DND-41 (cell line): ENCODE data around the gene GRID1.

ENCODE experiments used
- ATAC-seq: fragments of 200-7000 bp; cut with Tn5 transposase; 3 replicates; pipeline ENCODE4 v1.9.1; 2021; ENCODE audit warnings: low read depth; ENCODE audit not compliant: insufficient read depth
- DNase-seq: peaks from one replicate; pipeline ENCODE4 v3.0.0-alpha.2; 2020
- H2AFZ ChIP-seq: 2 replicates; pipeline ENCODE4 v1.6.0; 2012; ENCODE audit warnings: low read depth, low read length
- H3K27ac ChIP-seq: 2 replicates; pipeline ENCODE4 v1.5.1; 2012; ENCODE audit warnings: low read length, inconsistent platforms
- H3K27me3 ChIP-seq: fragments of 200-600 bp; sonication (generic); 2 replicates; pipeline ENCODE4 v1.6.0; 2012; ENCODE audit warnings: low read length, mild to moderate bottlenecking, inconsistent platforms; ENCODE audit not compliant: insufficient read depth, poor library complexity
- H3K36me3 ChIP-seq: 2 replicates; pipeline ENCODE4 v1.5.1; 2012; ENCODE audit warnings: low read length, inconsistent platforms; ENCODE audit not compliant: insufficient read depth
- H3K4me1 ChIP-seq: 2 replicates; pipeline ENCODE4 v1.5.1; 2012; ENCODE audit warnings: mild to moderate bottlenecking, low read length; ENCODE audit not compliant: insufficient read depth
- H3K4me2 ChIP-seq: 2 replicates; pipeline ENCODE4 v1.6.0; 2012; ENCODE audit warnings: mild to moderate bottlenecking, moderate library complexity, low read length, inconsistent platforms; ENCODE audit not compliant: insufficient read depth
- H3K4me3 ChIP-seq, 2 experiments: fragments of 200-600 bp in 1 of 2; shearing (Covaris generic) in 1 of 2; 2 replicates each; pipeline ENCODE4 v1.5.1; 2012 to 2016; ENCODE audit warnings: inconsistent platforms in 2 of 2, low read length in 2 of 2, mild to moderate bottlenecking in 2 of 2, low read depth in 1 of 2, moderate library complexity in 1 of 2
- H3K79me2 ChIP-seq: 2 replicates; pipeline ENCODE4 v1.6.0; 2012; ENCODE audit warnings: low read length, inconsistent platforms; ENCODE audit not compliant: insufficient read depth
- H3K9ac ChIP-seq: 2 replicates; pipeline ENCODE4 v1.6.0; 2012; ENCODE audit warnings: low read depth, mild to moderate bottlenecking, inconsistent platforms, low read length, moderate library complexity
- H3K9me3 ChIP-seq: 2 replicates; pipeline ENCODE4 v1.5.1; 2012; ENCODE audit warnings: low read length, moderate library complexity, mild to moderate bottlenecking, inconsistent platforms; ENCODE audit not compliant: insufficient read depth, severe bottlenecking
- H4K20me1 ChIP-seq: 2 replicates; pipeline ENCODE4 v1.6.0; 2012; ENCODE audit warnings: low read length; ENCODE audit not compliant: insufficient read depth
- CTCF ChIP-seq: IDR thresholded peaks from 2 replicates; pipeline ENCODE4 v1.5.1; 2012; ENCODE audit warnings: borderline replicate concordance, low read length, moderate library complexity, mild to moderate bottlenecking; ENCODE audit not compliant: poor library complexity, severe bottlenecking; ENCODE audit errors: extremely low read depth
- EZH2 ChIP-seq: IDR thresholded peaks from 3 replicates; pipeline ENCODE4 v1.6.1; 2012; ENCODE audit warnings: borderline replicate concordance, low read depth, mild to moderate bottlenecking, moderate library complexity, low read length, inconsistent platforms; ENCODE audit not compliant: severe bottlenecking

The GRID1 gene

GRCh38 chr10:86220626-86221025 is 146.0 kb downstream of the GRID1 start:
- Histone ChIP-seq H3K27ac (no peak overlapping the region), H3K27me3 (no peaks in the 10 kb centered on the region), H3K4me2 (no peak overlapping the region), H3K9ac (no peak overlapping the region), H3K9me3 (no peaks in the 10 kb centered on the region), H2AFZ (no peak overlapping the region), H3K36me3 (no peaks in the 10 kb centered on the region), H4K20me1 (0 out of 2 replicates have a peak, but pooled peaks cover 3% of the 10 kb centered on the region), H3K4me1 (no peaks in the 10 kb centered on the region), H3K79me2 (no peaks in the 10 kb centered on the region), H3K4me3 (no peak overlapping the region)
- TF ChIP-seq EZH2 = no peak
- TF ChIP-seq CTCF = no peak
- DNase-seq (no peak), ATAC-seq (no peak)

GRCh38 chr10:86219271-86219670 is 147.3 kb downstream of the GRID1 start:
- DNase-seq = no peak
- TF ChIP-seq CTCF (no peak), EZH2 (no peak)
- Histone ChIP-seq H3K4me2 (no peak overlapping the region), H3K4me1 (no peaks in the 10 kb centered on the region), H2AFZ (no peak overlapping the region), H3K9me3 (no peaks in the 10 kb centered on the region), H3K4me3 (no peak overlapping the region), H3K27me3 (no peaks in the 10 kb centered on the region), H4K20me1 (0 out of 2 replicates have a peak, but pooled peaks cover 3% of the 10 kb centered on the region), H3K79me2 (no peaks in the 10 kb centered on the region), H3K36me3 (no peaks in the 10 kb centered on the region), H3K9ac (no peak overlapping the region), H3K27ac (no peak overlapping the region)
- ATAC-seq = no peak

- ATAC-seq (no peak), DNase-seq (no peak)
- no peak overlapping the region for H3K27ac ChIP-seq
- no peaks in the 10 kb centered on the region for H3K36me3 ChIP-seq
- no peak overlapping the region for H3K9ac ChIP-seq
- H2AFZ ChIP-seq = no peak overlapping the region
- no peak for TF ChIP-seq CTCF
- no peak for TF ChIP-seq EZH2
- H3K79me2 ChIP-seq = no peaks in the 10 kb centered on the region
- H3K27me3 ChIP-seq = no peaks in the 10 kb centered on the region
- H3K4me3 ChIP-seq = no peak overlapping the region
- no peak overlapping the region for H3K4me2 ChIP-seq
- no peaks in the 10 kb centered on the region for H3K9me3 ChIP-seq
- 0 out of 2 replicates have a peak, but pooled peaks cover 3% of the 10 kb centered on the region for H4K20me1 ChIP-seq
- no peaks in the 10 kb centered on the region for H3K4me1 ChIP-seq
Measured at GRCh38 chr10:86218842-86219241, 147.8 kb downstream of the GRID1 start.

GRCh38 chr10:86218160-86218559 is 148.4 kb downstream of the GRID1 start:
- DNase-seq (no peak), ATAC-seq (no peak)
- H3K9me3 ChIP-seq = no peaks in the 10 kb centered on the region
- no peak overlapping the region for H3K9ac ChIP-seq
- H3K4me3 ChIP-seq = no peak overlapping the region
- H3K27ac ChIP-seq = no peak overlapping the region
- 0 out of 2 replicates have a peak, but pooled peaks cover 3% of the 10 kb centered on the region for H4K20me1 ChIP-seq
- no peaks in the 10 kb centered on the region for H3K4me1 ChIP-seq
- H3K4me2 ChIP-seq = no peak overlapping the region
- TF ChIP-seq EZH2 (no peak), CTCF (no peak)
- no peaks in the 10 kb centered on the region for H3K36me3 ChIP-seq
- no peak overlapping the region for H2AFZ ChIP-seq
- no peaks in the 10 kb centered on the region for H3K79me2 ChIP-seq
- H3K27me3 ChIP-seq = no peaks in the 10 kb centered on the region
